Endodermal cell (in vitro differentiated cells): ENCODE data around the gene TMC3. TPM values are rescaled to one million over a fixed set of nuclear protein-coding genes. Genes with fewer than 3 reads are reported as not detected.

Source experiments
- DNase-seq: peaks from one replicate; pipeline ENCODE4 v3.0.0-alpha.2; 2017
- H3K27ac ChIP-seq: 2 replicates; pipeline ENCODE4 v1.5.1; 2013; ENCODE audit warnings: mild to moderate bottlenecking, low read depth, low read length, moderate library complexity
- H3K27me3 ChIP-seq: 2 replicates; pipeline ENCODE4 v1.6.1; 2013; ENCODE audit warnings: mild to moderate bottlenecking, low read length, moderate library complexity; ENCODE audit not compliant: insufficient read depth, control insufficient read depth, poor library complexity, severe bottlenecking
- H3K36me3 ChIP-seq: 2 replicates; pipeline ENCODE4 v1.7.0; 2013; ENCODE audit warnings: mild to moderate bottlenecking, low read length, moderate library complexity; ENCODE audit not compliant: control insufficient read depth, insufficient read depth
- H3K4me1 ChIP-seq: one replicate; pipeline ENCODE4 v1.7.0; 2013; ENCODE audit warnings: low read length; ENCODE audit not compliant: control insufficient read depth, insufficient read depth
- H3K4me3 ChIP-seq: 2 replicates; pipeline ENCODE4 v1.5.1; 2013; ENCODE audit warnings: mild to moderate bottlenecking, low read length, moderate library complexity
- H3K9ac ChIP-seq: 2 replicates; pipeline ENCODE4 v1.6.1; 2013; ENCODE audit warnings: mild to moderate bottlenecking, low read length, moderate library complexity; ENCODE audit not compliant: poor library complexity, severe bottlenecking; ENCODE audit errors: extremely low read depth
- H3K9me3 ChIP-seq: 2 replicates; pipeline ENCODE4 v1.6.1; 2013; ENCODE audit warnings: mild to moderate bottlenecking, low read length, moderate library complexity; ENCODE audit not compliant: control insufficient read depth
- H3K27ac Mint-ChIP-seq: 2 replicates; pipeline ENCODE4 v1.8.0; 2020; ENCODE audit warnings: mixed read lengths
- H3K27me3 Mint-ChIP-seq: 2 replicates; pipeline ENCODE4 v1.8.0; 2021; ENCODE audit warnings: mild to moderate bottlenecking, mixed read lengths; ENCODE audit not compliant: insufficient read depth
- H3K36me3 Mint-ChIP-seq: 2 replicates; pipeline ENCODE4 v1.8.0; 2020; ENCODE audit warnings: low read depth, mixed read lengths
- H3K4me1 Mint-ChIP-seq: 2 replicates; pipeline ENCODE4 v1.8.0; 2020; ENCODE audit warnings: mixed read lengths
- H3K4me3 Mint-ChIP-seq: 2 replicates; pipeline ENCODE4 v1.8.0; 2020; ENCODE audit warnings: mild to moderate bottlenecking, moderate library complexity, mixed read lengths
- H3K9me3 Mint-ChIP-seq: 2 replicates; pipeline ENCODE4 v1.8.0; 2020; ENCODE audit warnings: mild to moderate bottlenecking, mixed read lengths
- CTCF ChIP-seq: fragments of 200-600 bp; sonication (generic); conservative IDR thresholded peaks from 2 replicates; pipeline ENCODE4 v1.5.0; 2021; ENCODE audit warnings: antibody characterized with exemption, mild to moderate bottlenecking
- WGBS, 2 experiments: methylation state at CpG; one replicate each; pipeline versions ENCODE4 v1.1.5 to v1.1.7; 2013; ENCODE audit warnings: missing lambda C conversion rate in 2 of 2, mixed read lengths in 1 of 2; ENCODE audit not compliant: insufficient coverage in 1 of 2, insufficient read length in 1 of 2; 5-methylcytosine and 5-hydroxymethylcytosine counted together
- total RNA-seq, 2 donors: library from RNA; stranded (reverse); fragmentation: NEBNext Ultra II Directional in 1 of 2; extraction: Animal tissue kit (Norgen Biotek cat#: 25700) in 1 of 2; gene quantifications; 2 replicates in 1 of 2; 3 replicates in 1 of 2; pipeline ENCODE4 v1.2.1, GENCODE V29; 2021

The TMC3 gene
- total RNA-seq, 2 donors from 2014 or later = not detected

GRCh38 chr15:81297147-81297572, 76.9 kb downstream of the TMC3 start:
- TF ChIP-seq CTCF = no peak
- H3K4me3 ChIP-seq = no peak overlapping the region
- H3K9ac ChIP-seq = no peak overlapping the region
- no peaks in the 10 kb centered on the region for H3K36me3 ChIP-seq
- H3K9me3 Mint-ChIP-seq = no peaks in the 10 kb centered on the region
- DNase-seq = no peak
- no peaks in the 10 kb centered on the region for H3K27me3 ChIP-seq
- no peaks in the 10 kb centered on the region for H3K4me1 ChIP-seq
- H3K27me3 Mint-ChIP-seq = peaks cover 33% of the 10 kb centered on the region
- H3K27ac ChIP-seq = no peak overlapping the region
- 80 to 88% methylated on average over 1 to 3 of the region's 3 CpGs for WGBS, 2 experiments
- no peaks in the 10 kb centered on the region for H3K36me3 Mint-ChIP-seq
- no peak overlapping the region for H3K27ac Mint-ChIP-seq
- peaks cover 7% of the 10 kb centered on the region for H3K4me1 Mint-ChIP-seq
- no peak overlapping the region for H3K4me3 Mint-ChIP-seq
- no peaks in the 10 kb centered on the region for H3K9me3 ChIP-seq

- Histone ChIP-seq H3K27me3 (no peaks in the 10 kb centered on the region), H3K9me3 (no peaks in the 10 kb centered on the region), H3K4me1 (no peaks in the 10 kb centered on the region), H3K9ac (no peak overlapping the region), H3K27ac (no peak overlapping the region), H3K36me3 (no peaks in the 10 kb centered on the region), H3K4me3 (no peak overlapping the region)
- Mint-ChIP-seq H3K4me1 (peaks cover 7% of the 10 kb centered on the region), H3K4me3 (no peak overlapping the region), H3K9me3 (no peaks in the 10 kb centered on the region), H3K27me3 (peaks cover 35% of the 10 kb centered on the region), H3K36me3 (no peaks in the 10 kb centered on the region), H3K27ac (no peak overlapping the region)
- DNase-seq = peak; percentile 53
- TF ChIP-seq CTCF = no peak
- WGBS, 2 experiments = 85 to 86% methylated on average over 11 of the region's 11 CpGs
These were observed 77.3 kb downstream of the TMC3 start for GRCh38 chr15:81296673-81297072.

- H3K4me3 Mint-ChIP-seq = no peak overlapping the region
- no peaks in the 10 kb centered on the region for H3K4me1 ChIP-seq
These were observed 77.8 kb downstream of the TMC3 start for GRCh38 chr15:81296186-81296585.

More at GRCh38 chr15:81296186-81296585, 77.8 kb downstream of the TMC3 start:
- H3K36me3 ChIP-seq = no peaks in the 10 kb centered on the region
- H3K4me3 ChIP-seq = no peak overlapping the region
- H3K27me3 ChIP-seq = no peaks in the 10 kb centered on the region
- H3K9me3 ChIP-seq = no peaks in the 10 kb centered on the region
- H3K27ac ChIP-seq = no peak overlapping the region
- TF ChIP-seq CTCF = no peak
- Mint-ChIP-seq H3K9me3 (no peaks in the 10 kb centered on the region), H3K27me3 (peaks cover 37% of the 10 kb centered on the region), H3K36me3 (no peaks in the 10 kb centered on the region), H3K4me1 (peaks cover 7% of the 10 kb centered on the region), H3K27ac (no peak overlapping the region)
- DNase-seq = no peak
- 83 to 99% methylated on average over 1 to 2 of the region's 2 CpGs for WGBS, 2 experiments
- H3K9ac ChIP-seq = no peak overlapping the region
